Gastrocnemius medialis (tissue), 4 donors: ENCODE measurements around the gene SDK2.

ENCODE experiments used
- POLR2A ChIP-seq, 2 donors: fragments of 450-650 bp; IDR thresholded peaks; one replicate each; pipeline ENCODE4 v1.6.1; 2017; ENCODE audit warnings: antibody characterized with exemption in 2 of 2, mild to moderate bottlenecking in 2 of 2, moderate library complexity in 2 of 2
- TF ChIP-seq, protein P1 (sequence below), 5 experiments: fragments of 450-650 bp in 3 of 5; fragments of 200-600 bp in 2 of 5; sonication (generic) in 2 of 5; IDR thresholded peaks in 4 of 5; conservative IDR thresholded peaks in 1 of 5; 1 replicate in 4 of 5; 2 replicates in 1 of 5; pipeline ENCODE4 v1.5.1; 2016 to 2019; ENCODE audit warnings: antibody characterized with exemption in 5 of 5, mild to moderate bottlenecking in 3 of 5, moderate library complexity in 3 of 5

DNA sequence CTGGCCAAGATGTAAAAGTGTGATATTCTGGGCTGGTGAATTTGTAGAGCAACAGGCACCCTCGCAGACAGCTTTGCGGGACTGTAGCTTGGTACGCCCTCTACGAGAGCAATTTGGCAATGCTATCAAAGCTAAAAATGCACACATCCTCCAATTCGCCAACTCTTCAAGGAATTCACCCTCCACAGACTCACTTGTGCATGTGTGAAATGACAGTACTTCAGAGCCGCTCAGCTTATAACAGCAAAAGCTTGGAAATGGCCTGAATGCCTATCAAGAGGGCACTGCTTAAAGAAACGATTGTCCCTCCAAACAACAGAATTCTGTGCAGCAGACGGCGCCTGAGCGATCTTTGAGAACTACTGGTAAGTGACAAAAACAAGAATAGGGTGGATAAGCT, 130.8 kb downstream of the SDK2 start:
- TF ChIP-seq, protein P1, sequence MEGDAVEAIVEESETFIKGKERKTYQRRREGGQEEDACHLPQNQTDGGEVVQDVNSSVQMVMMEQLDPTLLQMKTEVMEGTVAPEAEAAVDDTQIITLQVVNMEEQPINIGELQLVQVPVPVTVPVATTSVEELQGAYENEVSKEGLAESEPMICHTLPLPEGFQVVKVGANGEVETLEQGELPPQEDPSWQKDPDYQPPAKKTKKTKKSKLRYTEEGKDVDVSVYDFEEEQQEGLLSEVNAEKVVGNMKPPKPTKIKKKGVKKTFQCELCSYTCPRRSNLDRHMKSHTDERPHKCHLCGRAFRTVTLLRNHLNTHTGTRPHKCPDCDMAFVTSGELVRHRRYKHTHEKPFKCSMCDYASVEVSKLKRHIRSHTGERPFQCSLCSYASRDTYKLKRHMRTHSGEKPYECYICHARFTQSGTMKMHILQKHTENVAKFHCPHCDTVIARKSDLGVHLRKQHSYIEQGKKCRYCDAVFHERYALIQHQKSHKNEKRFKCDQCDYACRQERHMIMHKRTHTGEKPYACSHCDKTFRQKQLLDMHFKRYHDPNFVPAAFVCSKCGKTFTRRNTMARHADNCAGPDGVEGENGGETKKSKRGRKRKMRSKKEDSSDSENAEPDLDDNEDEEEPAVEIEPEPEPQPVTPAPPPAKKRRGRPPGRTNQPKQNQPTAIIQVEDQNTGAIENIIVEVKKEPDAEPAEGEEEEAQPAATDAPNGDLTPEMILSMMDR (IDR thresholded peaks at IDR 0.05 in 4 of 5, conservative IDR thresholded peaks at IDR 0.05 in 1 of 5), result no peak
- no peak for TF ChIP-seq POLR2A (IDR thresholded peaks at IDR 0.05)
